OCI-LY1 (cell line): ENCODE measurements around the gene PYGL.

Source experiments
- EZH2 ChIP-seq: fragments of 200-600 bp; sonication (generic), shearing (Covaris generic); IDR thresholded peaks from 2 replicates; pipeline ENCODE4 v1.8.0; 2017; ENCODE audit warnings: borderline replicate concordance, mixed run types, mild to moderate bottlenecking, antibody characterized with exemption, low read length, moderate library complexity, mixed read lengths
- TF ChIP-seq, protein P1 (sequence below): fragments of 200-600 bp; sonication (generic), shearing (Covaris generic); IDR thresholded peaks from 2 replicates; pipeline ENCODE4 v1.5.1; 2017; ENCODE audit warnings: mild to moderate bottlenecking, antibody characterized with exemption, low read length, moderate library complexity, mixed read lengths

DNA sequence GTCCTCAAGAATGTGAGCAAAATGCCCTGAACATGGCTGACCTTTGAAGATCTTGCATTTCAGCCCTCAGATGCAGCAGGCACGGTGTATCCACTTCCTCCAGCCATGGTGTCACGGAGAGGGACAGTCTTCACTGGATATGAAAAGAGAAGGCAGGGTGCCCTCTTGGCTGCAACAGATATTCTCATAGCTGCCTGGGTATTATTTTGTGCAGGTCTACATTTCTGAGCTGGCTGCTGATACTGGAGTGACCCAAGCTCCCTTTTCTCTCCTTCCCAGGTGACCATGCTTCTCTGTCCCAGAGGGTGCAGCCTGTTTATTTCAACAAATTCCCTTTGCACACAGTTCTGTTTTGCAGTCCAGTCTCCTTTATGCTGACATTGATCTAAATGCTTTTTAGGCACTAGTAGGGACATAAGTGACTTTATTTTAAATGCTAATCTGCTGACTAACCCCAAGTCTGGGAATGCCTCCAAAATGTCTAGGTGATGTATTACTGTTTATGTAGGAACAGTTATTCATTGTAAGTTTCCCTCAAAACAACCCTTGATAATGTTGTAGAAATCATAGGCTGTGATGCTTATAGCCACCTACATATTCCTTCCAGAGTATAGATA, 17.4 kb upstream of the PYGL start:
- TF ChIP-seq, protein P1, sequence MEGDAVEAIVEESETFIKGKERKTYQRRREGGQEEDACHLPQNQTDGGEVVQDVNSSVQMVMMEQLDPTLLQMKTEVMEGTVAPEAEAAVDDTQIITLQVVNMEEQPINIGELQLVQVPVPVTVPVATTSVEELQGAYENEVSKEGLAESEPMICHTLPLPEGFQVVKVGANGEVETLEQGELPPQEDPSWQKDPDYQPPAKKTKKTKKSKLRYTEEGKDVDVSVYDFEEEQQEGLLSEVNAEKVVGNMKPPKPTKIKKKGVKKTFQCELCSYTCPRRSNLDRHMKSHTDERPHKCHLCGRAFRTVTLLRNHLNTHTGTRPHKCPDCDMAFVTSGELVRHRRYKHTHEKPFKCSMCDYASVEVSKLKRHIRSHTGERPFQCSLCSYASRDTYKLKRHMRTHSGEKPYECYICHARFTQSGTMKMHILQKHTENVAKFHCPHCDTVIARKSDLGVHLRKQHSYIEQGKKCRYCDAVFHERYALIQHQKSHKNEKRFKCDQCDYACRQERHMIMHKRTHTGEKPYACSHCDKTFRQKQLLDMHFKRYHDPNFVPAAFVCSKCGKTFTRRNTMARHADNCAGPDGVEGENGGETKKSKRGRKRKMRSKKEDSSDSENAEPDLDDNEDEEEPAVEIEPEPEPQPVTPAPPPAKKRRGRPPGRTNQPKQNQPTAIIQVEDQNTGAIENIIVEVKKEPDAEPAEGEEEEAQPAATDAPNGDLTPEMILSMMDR = no peak
- no peak for TF ChIP-seq EZH2
